HepG2 (cell line): ENCODE results near the gene GREM2. TPM values are rescaled to one million over a fixed set of nuclear protein-coding genes. Genes with fewer than 3 reads are reported as not detected.

ENCODE experiments used
- ATAC-seq: fragments of 200-7000 bp; cut with Tn5 transposase; 3 replicates; pipeline ENCODE4 v1.9.1; 2020; ENCODE audit warnings: mild to moderate bottlenecking, moderate library complexity
- BruUV-seq: library from RNA; stranded (reverse); fragments of 400-500 nt; replicated peaks from 2 replicates; lab custom pipeline; 2021; lab: Mats Ljungman, UMichigan
- CTCF ChIA-PET: fragments of 300-600 bp; formaldehyde crosslinking; extraction: SDS; loops from one replicate; lab custom pipeline; 2021; ENCODE audit warnings: low total read pairs, inconsistent platforms, low intra/inter-chr PET ratio; lab: Yijun Ruan, JAX
- POLR2A ChIA-PET: fragments of 350-600 bp; sonication (Branson Sonifier 250); formaldehyde crosslinking; loops from one replicate; lab custom pipeline; 2020; ENCODE audit warnings: antibody characterized with exemption, inconsistent platforms; lab: Yijun Ruan, JAX
- DNase-seq: peaks from one replicate; pipeline ENCODE4 v3.0.0-alpha.2; 2015; ENCODE audit warnings: low spot score
- FAIRE-seq: peaks from 3 replicates; lab custom pipeline; 2011; peaks lifted over from hg19 to GRCh38; lab: Jason Lieb, UNC
- H2AFZ ChIP-seq: one replicate; pipeline ENCODE4 v1.6.1; 2011; ENCODE audit warnings: low read length, inconsistent platforms
- H3K27ac ChIP-seq: fragments of 300-600 bp; 3 replicates; pipeline ENCODE4 v1.8.0; 2011; ENCODE audit warnings: mixed run types, mild to moderate bottlenecking, mixed read lengths, low read length, inconsistent platforms; ENCODE audit not compliant: insufficient read depth; ENCODE audit errors: extremely low read length
- H3K27me3 ChIP-seq, 2 experiments: fragments of 200-600 bp in 1 of 2; 2 replicates in 1 of 2; 3 replicates in 1 of 2; pipeline versions ENCODE4 v1.6.0 to v1.8.0; 2011; ENCODE audit warnings: low read length in 2 of 2, mild to moderate bottlenecking in 2 of 2, moderate library complexity in 2 of 2, inconsistent platforms in 1 of 2; ENCODE audit not compliant: insufficient read depth in 2 of 2, control insufficient read depth in 1 of 2
- H3K36me3 ChIP-seq, 2 experiments: fragments of 200-600 bp in 1 of 2; replicated peaks in 1 of 2; 2 replicates in 1 of 2; 3 replicates in 1 of 2; pipeline versions ENCODE4 v1.5.1 to v1.8.0; 2011; ENCODE audit warnings: low read length in 2 of 2, inconsistent platforms in 1 of 2; ENCODE audit not compliant: insufficient read depth in 2 of 2, control insufficient read depth in 1 of 2
- H3K4me1 ChIP-seq: 2 replicates; pipeline ENCODE4 v1.5.1; 2012; ENCODE audit warnings: low read length, inconsistent platforms; ENCODE audit not compliant: insufficient read depth
- H3K4me2 ChIP-seq: 2 replicates; pipeline ENCODE4 v1.6.0; 2011; ENCODE audit warnings: low read depth, low read length, inconsistent platforms
- H3K4me3 ChIP-seq, 3 experiments: fragments of 200-600 bp in 1 of 3; sonication (generic), shearing (Covaris generic) in 1 of 3; replicated peaks in 1 of 3; 2 replicates each; pipeline ENCODE4 v1.5.1; 2011 to 2016; ENCODE audit warnings: low read length in 3 of 3, inconsistent platforms in 2 of 3, low read depth in 2 of 3, mild to moderate bottlenecking in 2 of 3, control low read depth in 1 of 3, mixed read lengths in 1 of 3; ENCODE audit not compliant: insufficient read depth in 1 of 3
- H3K79me2 ChIP-seq: one replicate; pipeline ENCODE4 v1.6.1; 2011; ENCODE audit warnings: low read length, inconsistent platforms; ENCODE audit not compliant: insufficient read depth
- H3K9ac ChIP-seq: 2 replicates; pipeline ENCODE4 v1.6.0; 2011; ENCODE audit warnings: mild to moderate bottlenecking, low read depth, low read length, inconsistent platforms; ENCODE audit not compliant: insufficient read depth
- H3K9me3 ChIP-seq: 2 replicates; pipeline ENCODE4 v1.5.1; 2012; ENCODE audit warnings: mild to moderate bottlenecking, low read length
- H4K20me1 ChIP-seq: 2 replicates; pipeline ENCODE4 v1.6.0; 2011; ENCODE audit warnings: inconsistent platforms, mild to moderate bottlenecking, low read length, moderate library complexity; ENCODE audit not compliant: insufficient read depth
- BRF2 ChIP-seq: sonication (generic); formaldehyde crosslinking; IDR thresholded peaks from 2 replicates; pipeline ENCODE4 v1.8.1; 2022; ENCODE audit warnings: mild to moderate bottlenecking, missing genetic modification reagents
- CBFB ChIP-seq: sonication (generic); formaldehyde crosslinking; IDR thresholded peaks from 2 replicates; pipeline ENCODE4 v1.4.0; 2020; ENCODE audit warnings: missing genetic modification reagents
- MEF2D ChIP-seq: sonication (generic); formaldehyde crosslinking; IDR thresholded peaks from 2 replicates; pipeline ENCODE4 v1.5.1; 2020; ENCODE audit warnings: mild to moderate bottlenecking, missing genetic modification reagents
- MTF2 ChIP-seq: sonication (generic); formaldehyde crosslinking; IDR thresholded peaks from 2 replicates; pipeline ENCODE4 v1.5.0; 2020; ENCODE audit warnings: missing genetic modification reagents, borderline replicate concordance
- NFATC3 ChIP-seq: sonication (generic); formaldehyde crosslinking; IDR thresholded peaks from 2 replicates; pipeline ENCODE4 v1.5.1; 2020; ENCODE audit warnings: mild to moderate bottlenecking, missing genetic modification reagents
- PLRG1 ChIP-seq: fragments of 450-650 bp; conservative IDR thresholded peaks from 2 replicates; pipeline ENCODE4 v1.6.1; 2016
- RERE ChIP-seq: IDR thresholded peaks from 2 replicates; pipeline ENCODE4 v1.6.1; 2016; ENCODE audit warnings: low read depth, missing genetic modification reagents, missing compliant biosample characterization
- SNAI1 ChIP-seq: sonication (generic); formaldehyde crosslinking; IDR thresholded peaks from 2 replicates; pipeline ENCODE4 v1.5.0; 2020; ENCODE audit warnings: mild to moderate bottlenecking, missing genetic modification reagents, borderline replicate concordance
- XBP1 ChIP-seq: sonication (generic); formaldehyde crosslinking; IDR thresholded peaks from 2 replicates; pipeline ENCODE4 v1.5.0; 2020; ENCODE audit warnings: missing genetic modification reagents
- ZBTB3 ChIP-seq: sonication (generic); formaldehyde crosslinking; IDR thresholded peaks from 2 replicates; pipeline ENCODE4 v1.4.0; 2020; ENCODE audit warnings: low read depth, mild to moderate bottlenecking, moderate library complexity, missing genetic modification reagents, borderline replicate concordance
- ZNF331 ChIP-seq: sonication (generic); formaldehyde crosslinking; IDR thresholded peaks from 2 replicates; pipeline ENCODE4 v1.4.0; 2020; ENCODE audit warnings: missing genetic modification reagents
- ZNF430 ChIP-seq: sonication (generic); formaldehyde crosslinking; IDR thresholded peaks from 2 replicates; pipeline ENCODE4 v1.9.0; 2021; ENCODE audit warnings: mild to moderate bottlenecking, missing genetic modification reagents
- ZNF44 ChIP-seq: sonication (generic); formaldehyde crosslinking; IDR thresholded peaks from 2 replicates; pipeline ENCODE4 v1.5.1; 2020; ENCODE audit warnings: mild to moderate bottlenecking, missing genetic modification reagents
- ZNF776 ChIP-seq: sonication (generic); formaldehyde crosslinking; IDR thresholded peaks from 2 replicates; pipeline ENCODE4 v1.4.0; 2020; ENCODE audit warnings: mild to moderate bottlenecking, missing genetic modification reagents
- ZNF891 ChIP-seq: sonication (generic); formaldehyde crosslinking; IDR thresholded peaks from 2 replicates; pipeline ENCODE4 v1.5.0; 2020; ENCODE audit warnings: mild to moderate bottlenecking, missing genetic modification reagents
- WGBS: methylation state at CpG from one replicate; pipeline ENCODE4 v1.1.6; 2017; ENCODE audit warnings: low lambda C conversion rate; 5-methylcytosine and 5-hydroxymethylcytosine counted together
- in situ Hi-C: cut with HindIII; loops from 2 replicates; pipeline ENCODE4 v1.10.0; 2017; ENCODE audit warnings: low pct_unique_long_range_greater_than_20kb; ENCODE audit not compliant: extremely low pct_ligation_motif_present
- intact Hi-C: fragments of 100-400 bp; cut with micrococcal nuclease; formaldehyde crosslinking; loops from one replicate; pipeline ENCODE4 v1.10.0; 2022; ENCODE audit not compliant: unreplicated experiment
- polyA plus RNA-seq, 8 experiments: library from polyadenylated mRNA; depleted of rRNA in 3 of 8; stranded (reverse) in 7 of 8; unstranded in 1 of 8; fragments of >200 nt; fragmentation: Illumina TruSeq in 4 of 8; extraction: Trizol in 4 of 8; gene quantifications; 2 replicates each; pipeline versions ENCODE4 v1.2.1 to v1.2.3, GENCODE V29; 2011 to 2016; ENCODE audit warnings: low read depth in 4 of 8, missing spikeins in 1 of 8, mixed read lengths in 1 of 8; ENCODE audit not compliant: insufficient read depth in 1 of 8
- total RNA-seq, 5 experiments: library from RNA; depleted of rRNA; stranded (reverse); fragments of >200 nt; fragmentation: Illumina TruSeq; extraction: Trizol; gene quantifications; 2 replicates each; pipeline ENCODE4 v1.2.3, GENCODE V29; 2016; ENCODE audit warnings: low read depth in 1 of 5
- TF ChIP-seq, protein P1 (sequence below): sonication (generic); formaldehyde crosslinking; IDR thresholded peaks from 2 replicates; pipeline ENCODE4 v1.4.0; 2020; ENCODE audit warnings: missing genetic modification reagents

The GREM2 gene
- total and polyA plus RNA-seq, 2 of the 13 experiments (the other 11 are each of a cell fraction or from before 2014, with no cell fraction given), result 0.07 TPM; not detected in 1

DNA sequence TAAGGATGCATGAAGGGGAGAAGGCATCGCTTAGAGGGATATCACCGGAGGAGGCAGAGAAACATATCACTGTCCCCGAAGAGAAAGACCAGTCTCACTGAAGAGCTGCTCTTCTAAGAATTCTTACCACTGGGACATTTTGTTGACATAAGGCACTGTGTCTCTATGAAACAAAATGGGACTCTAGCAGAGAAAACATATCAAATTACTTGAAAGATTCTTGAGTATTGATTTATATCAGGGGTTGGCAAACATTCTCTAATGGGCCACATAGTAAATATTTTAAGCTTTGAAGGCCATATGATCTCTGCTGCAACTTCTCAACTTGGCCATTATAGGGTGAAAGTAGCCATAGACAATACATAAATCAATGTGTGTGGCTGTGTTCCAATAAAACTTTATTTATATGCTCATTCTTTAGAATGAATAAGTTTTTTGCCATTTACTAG is 41.0 kb upstream of the GREM2 start (continued):
- TF ChIP-seq ZBTB3 (CRISPR knock-in tag) (no peak), ZNF776 (CRISPR knock-in tag) (no peak)

- Histone ChIP-seq H3K27me3 (no peaks in the 10 kb centered on the region), H3K4me2 (no peak overlapping the region), H4K20me1 (no peaks in the 10 kb centered on the region), H3K79me2 (no peaks in the 10 kb centered on the region), H3K36me3 (no peaks in the 10 kb centered on the region), H3K9ac (no peak overlapping the region), H2AFZ (no peak overlapping the region), H3K4me1 (no peaks in the 10 kb centered on the region), H3K9me3 (no peaks in the 10 kb centered on the region), H3K4me3 (no peak overlapping the region), H3K27ac (no peak overlapping the region)
- FAIRE-seq (no peak), DNase-seq (no peak), ATAC-seq (no peak)
- intact Hi-C loops (no loop called here), in situ Hi-C loops (no loop called here)
- ChIA-PET POLR2A (no interaction called here), CTCF (no interaction called here)
- no TSS peak for BruUV-seq
- WGBS, result 23% methylated on average over 8 of the region's 8 CpGs
- TF ChIP-seq MEF2D (CRISPR knock-in tag) (no peak), ZNF430 (CRISPR knock-in tag) (no peak), ZNF44 (CRISPR knock-in tag) (no peak), PLRG1 (no peak), ZNF891 (CRISPR knock-in tag) (no peak), BRF2 (CRISPR knock-in tag) (no peak), SNAI1 (CRISPR knock-in tag) (no peak), MTF2 (CRISPR knock-in tag) (no peak), RERE (CRISPR knock-in tag) (no peak), ZNF331 (CRISPR knock-in tag) (no peak), CBFB (CRISPR knock-in tag) (no peak), NFATC3 (no peak), XBP1 (CRISPR knock-in tag) (no peak)
- TF ChIP-seq, protein P1, sequence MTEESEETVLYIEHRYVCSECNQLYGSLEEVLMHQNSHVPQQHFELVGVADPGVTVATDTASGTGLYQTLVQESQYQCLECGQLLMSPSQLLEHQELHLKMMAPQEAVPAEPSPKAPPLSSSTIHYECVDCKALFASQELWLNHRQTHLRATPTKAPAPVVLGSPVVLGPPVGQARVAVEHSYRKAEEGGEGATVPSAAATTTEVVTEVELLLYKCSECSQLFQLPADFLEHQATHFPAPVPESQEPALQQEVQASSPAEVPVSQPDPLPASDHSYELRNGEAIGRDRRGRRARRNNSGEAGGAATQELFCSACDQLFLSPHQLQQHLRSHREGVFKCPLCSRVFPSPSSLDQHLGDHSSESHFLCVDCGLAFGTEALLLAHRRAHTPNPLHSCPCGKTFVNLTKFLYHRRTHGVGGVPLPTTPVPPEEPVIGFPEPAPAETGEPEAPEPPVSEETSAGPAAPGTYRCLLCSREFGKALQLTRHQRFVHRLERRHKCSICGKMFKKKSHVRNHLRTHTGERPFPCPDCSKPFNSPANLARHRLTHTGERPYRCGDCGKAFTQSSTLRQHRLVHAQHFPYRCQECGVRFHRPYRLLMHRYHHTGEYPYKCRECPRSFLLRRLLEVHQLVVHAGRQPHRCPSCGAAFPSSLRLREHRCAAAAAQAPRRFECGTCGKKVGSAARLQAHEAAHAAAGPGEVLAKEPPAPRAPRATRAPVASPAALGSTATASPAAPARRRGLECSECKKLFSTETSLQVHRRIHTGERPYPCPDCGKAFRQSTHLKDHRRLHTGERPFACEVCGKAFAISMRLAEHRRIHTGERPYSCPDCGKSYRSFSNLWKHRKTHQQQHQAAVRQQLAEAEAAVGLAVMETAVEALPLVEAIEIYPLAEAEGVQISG (CRISPR knock-in tag), result no peak
These were observed 40.6 kb upstream of the GREM2 start for GRCh38 chr1:240652549-240652948.
